Measurements from ENCODE around the gene ENPP7.

The ENPP7 gene

DNA sequence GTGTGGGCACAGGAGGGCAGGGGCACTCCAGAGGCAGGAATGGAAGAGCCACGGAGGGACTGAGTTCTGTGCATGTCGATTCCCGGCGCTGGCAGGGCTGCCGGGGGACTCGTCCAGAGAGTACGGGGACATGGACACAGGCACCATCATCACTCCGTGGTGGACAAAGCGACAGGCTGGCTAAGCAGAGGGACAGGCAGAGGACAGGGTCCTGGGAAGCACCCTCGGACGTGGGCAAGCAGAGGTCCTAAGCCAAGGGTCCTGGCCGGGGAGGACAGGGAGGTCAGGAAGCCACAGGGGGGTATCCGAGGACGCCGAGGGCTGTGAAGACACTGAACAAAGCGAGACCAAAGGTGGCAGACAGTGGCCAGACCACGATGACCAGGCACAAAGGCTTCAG is 44.3 kb upstream of the ENPP7 start:
- no peaks in the 10 kb centered on the region for H3K9me3 ChIP-seq (ENCODE audit: insufficient read depth, low read length)

DNA sequence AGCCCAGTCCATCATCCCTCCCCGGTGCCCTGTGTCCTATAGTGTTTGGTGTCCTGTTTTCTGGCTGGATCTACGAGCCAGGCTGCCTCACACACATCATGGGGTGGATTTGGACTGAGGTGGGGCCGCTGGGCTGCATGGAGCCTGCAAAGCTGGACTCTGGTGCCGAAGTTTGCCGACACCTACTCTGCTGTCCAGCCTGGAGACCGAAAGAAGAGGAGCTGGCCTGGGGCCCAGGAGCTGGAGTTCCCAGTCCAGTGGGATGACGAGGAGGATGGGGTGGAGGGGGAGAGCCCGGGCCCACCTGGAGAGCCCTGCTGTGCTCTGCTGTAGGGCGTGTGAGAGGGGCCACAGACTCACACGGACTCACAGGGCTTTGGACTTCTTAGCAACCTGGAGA is 40.3 kb upstream of the ENPP7 start:
- Histone ChIP-seq H3K27ac (ENCODE audit: low read depth, low read length) (no peak overlapping the region), H4K20me1 (ENCODE audit: low read depth, low read length) (no peaks in the 10 kb centered on the region), H3K9me3 (ENCODE audit: insufficient read depth, low read length) (no peaks in the 10 kb centered on the region), H3K4me2 (ENCODE audit: low read depth, low read length, poor library complexity, severe bottlenecking) (no peak overlapping the region), H3K27me3 (ENCODE audit: low read length) (no peaks in the 10 kb centered on the region), H3K79me2 (ENCODE audit: insufficient read depth, low read length) (no peaks in the 10 kb centered on the region), H2AFZ (ENCODE audit: low read depth, low read length, severe bottlenecking) (no peak overlapping the region), H3K9me2 (replicated peaks; ENCODE audit: insufficient read depth, low read length) (no peaks in the 10 kb centered on the region), H3K9ac (ENCODE audit: low read length) (no peak overlapping the region), H3F3A (ENCODE audit: insufficient read depth) (no peaks in the 10 kb centered on the region), H3K4me3 (ENCODE audit: insufficient read depth, low read length, poor library complexity, severe bottlenecking) (no peak overlapping the region), H3K36me3 (ENCODE audit: low read length) (no peaks in the 10 kb centered on the region)
- TF ChIP-seq, protein P1, sequence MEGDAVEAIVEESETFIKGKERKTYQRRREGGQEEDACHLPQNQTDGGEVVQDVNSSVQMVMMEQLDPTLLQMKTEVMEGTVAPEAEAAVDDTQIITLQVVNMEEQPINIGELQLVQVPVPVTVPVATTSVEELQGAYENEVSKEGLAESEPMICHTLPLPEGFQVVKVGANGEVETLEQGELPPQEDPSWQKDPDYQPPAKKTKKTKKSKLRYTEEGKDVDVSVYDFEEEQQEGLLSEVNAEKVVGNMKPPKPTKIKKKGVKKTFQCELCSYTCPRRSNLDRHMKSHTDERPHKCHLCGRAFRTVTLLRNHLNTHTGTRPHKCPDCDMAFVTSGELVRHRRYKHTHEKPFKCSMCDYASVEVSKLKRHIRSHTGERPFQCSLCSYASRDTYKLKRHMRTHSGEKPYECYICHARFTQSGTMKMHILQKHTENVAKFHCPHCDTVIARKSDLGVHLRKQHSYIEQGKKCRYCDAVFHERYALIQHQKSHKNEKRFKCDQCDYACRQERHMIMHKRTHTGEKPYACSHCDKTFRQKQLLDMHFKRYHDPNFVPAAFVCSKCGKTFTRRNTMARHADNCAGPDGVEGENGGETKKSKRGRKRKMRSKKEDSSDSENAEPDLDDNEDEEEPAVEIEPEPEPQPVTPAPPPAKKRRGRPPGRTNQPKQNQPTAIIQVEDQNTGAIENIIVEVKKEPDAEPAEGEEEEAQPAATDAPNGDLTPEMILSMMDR (IDR thresholded peaks at IDR 0.05; ENCODE audit: insufficient read depth, low read length, poor library complexity, severe bottlenecking), result no peak
- TF ChIP-seq EZH2phosphoT487 (conservative IDR thresholded peaks at IDR 0.05; ENCODE audit: low read length), result no peak

More for the DNA sequence above, 44.3 kb upstream of the ENPP7 start:
- no peaks in the 10 kb centered on the region for H3F3A ChIP-seq (ENCODE audit: insufficient read depth)
- H2AFZ ChIP-seq (ENCODE audit: low read depth, low read length, severe bottlenecking), result no peak overlapping the region
- H3K27ac ChIP-seq (ENCODE audit: low read depth, low read length), result no peak overlapping the region
- H3K9me2 ChIP-seq (replicated peaks; ENCODE audit: insufficient read depth, low read length), result no peaks in the 10 kb centered on the region
- H3K27me3 ChIP-seq (ENCODE audit: low read length), result no peaks in the 10 kb centered on the region
- H4K20me1 ChIP-seq (ENCODE audit: low read depth, low read length), result no peaks in the 10 kb centered on the region
- TF ChIP-seq, protein P1 (IDR thresholded peaks at IDR 0.05; ENCODE audit: insufficient read depth, low read length, poor library complexity, severe bottlenecking), result no peak
- TF ChIP-seq EZH2phosphoT487 (conservative IDR thresholded peaks at IDR 0.05; ENCODE audit: low read length), result no peak
- no peak overlapping the region for H3K4me2 ChIP-seq (ENCODE audit: low read depth, low read length, poor library complexity, severe bottlenecking)
- no peak overlapping the region for H3K4me3 ChIP-seq (ENCODE audit: insufficient read depth, low read length, poor library complexity, severe bottlenecking)
- no peaks in the 10 kb centered on the region for H3K79me2 ChIP-seq (ENCODE audit: insufficient read depth, low read length)
- H3K9ac ChIP-seq (ENCODE audit: low read length), result no peak overlapping the region
- H3K36me3 ChIP-seq (ENCODE audit: low read length), result no peaks in the 10 kb centered on the region

DNA sequence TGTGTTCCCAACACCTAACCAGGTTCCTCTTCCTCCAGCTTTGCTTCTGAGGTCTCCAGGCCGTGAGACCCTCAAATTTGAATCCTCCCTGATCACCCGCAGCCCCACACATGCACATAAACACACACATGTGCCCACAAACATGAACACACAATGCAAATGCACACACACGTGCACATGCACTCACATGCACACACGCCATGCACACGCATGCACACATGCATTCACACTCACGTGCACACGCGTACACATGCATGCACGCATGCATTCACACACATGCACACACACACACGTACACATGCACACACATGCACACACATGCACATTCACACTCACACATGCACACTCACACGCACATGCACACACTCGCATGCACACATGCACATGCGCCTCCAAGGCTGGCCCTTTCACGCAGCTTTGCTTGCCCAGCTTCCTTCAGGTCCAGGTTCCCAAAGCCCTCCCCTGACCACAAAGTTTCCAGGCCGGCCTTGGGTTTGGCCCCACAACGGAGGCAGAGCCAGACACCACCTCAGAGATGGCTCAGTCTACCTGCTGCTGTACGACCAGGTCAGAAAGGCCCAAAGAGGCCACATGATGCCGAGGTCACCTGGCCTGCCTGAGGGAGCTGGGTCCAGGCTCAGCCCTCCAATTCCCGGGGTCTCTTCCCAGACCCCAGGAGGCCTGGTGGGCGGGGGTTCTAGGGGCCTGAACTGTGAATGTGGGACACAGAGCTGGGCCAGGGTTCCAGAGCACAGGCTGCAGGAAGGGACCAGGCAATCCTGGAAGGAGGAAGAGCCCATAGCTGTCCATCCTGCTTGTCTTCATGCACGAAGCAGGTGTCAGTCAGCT is 39.5 kb upstream of the ENPP7 start:
- Histone ChIP-seq H3K9me2 (replicated peaks; ENCODE audit: insufficient read depth, low read length) (no peaks in the 10 kb centered on the region), H3K36me3 (ENCODE audit: low read length) (no peaks in the 10 kb centered on the region), H2AFZ (ENCODE audit: low read depth, low read length, severe bottlenecking) (no peak overlapping the region), H3K9me3 (ENCODE audit: insufficient read depth, low read length) (no peaks in the 10 kb centered on the region), H3K4me2 (ENCODE audit: low read depth, low read length, poor library complexity, severe bottlenecking) (no peak overlapping the region), H3K79me2 (ENCODE audit: insufficient read depth, low read length) (no peaks in the 10 kb centered on the region), H3K27ac (ENCODE audit: low read depth, low read length) (no peak overlapping the region), H3K9ac (ENCODE audit: low read length) (no peak overlapping the region), H3F3A (ENCODE audit: insufficient read depth) (no peaks in the 10 kb centered on the region), H3K4me3 (ENCODE audit: insufficient read depth, low read length, poor library complexity, severe bottlenecking) (no peak overlapping the region), H4K20me1 (ENCODE audit: low read depth, low read length) (no peaks in the 10 kb centered on the region), H3K27me3 (ENCODE audit: low read length) (no peaks in the 10 kb centered on the region)
- TF ChIP-seq EZH2phosphoT487 (conservative IDR thresholded peaks at IDR 0.05; ENCODE audit: low read length), result no peak
- TF ChIP-seq, protein P1 (IDR thresholded peaks at IDR 0.05; ENCODE audit: insufficient read depth, low read length, poor library complexity, severe bottlenecking), result no peak
